HG02642 (cell line): ENCODE results near the gene ANG.
"Not testable (repeated sequence)": the region's sequence is repeated elsewhere in the genome, so short reads cannot be mapped to it uniquely, and the experiment has no call there.

Experiments
- ATAC-seq: cut with Tn5 transposase; IDR thresholded peaks from one replicate; pipeline ENCODE4 v1.9.1; 2021; ENCODE audit warnings: mild to moderate bottlenecking; ENCODE audit not compliant: unreplicated experiment, poor library complexity

Gene ANG

GRCh38 chr14:20733684-20734429 is 45.3 kb downstream of the ANG start:
- ATAC-seq = no peak

GRCh38 chr14:20734430-20734806 is 45.9 kb downstream of the ANG start:
- no peak for ATAC-seq

GRCh38 chr14:20738292-20738691 is 49.7 kb downstream of the ANG start:
- not testable (repeated sequence) for ATAC-seq

- no peak for ATAC-seq
Observed at GRCh38 chr14:20742132-20742531, 53.6 kb downstream of the ANG start.

GRCh38 chr14:20743556-20743955 is 55.0 kb downstream of the ANG start:
- ATAC-seq = no peak
